HG03159 (cell line): ENCODE results near the gene LETM1.

Experiments used
- ATAC-seq: cut with Tn5 transposase; IDR thresholded peaks from one replicate; pipeline ENCODE4 v1.9.1; 2021; ENCODE audit warnings: mild to moderate bottlenecking, moderate library complexity; ENCODE audit not compliant: unreplicated experiment

The LETM1 gene

DNA sequence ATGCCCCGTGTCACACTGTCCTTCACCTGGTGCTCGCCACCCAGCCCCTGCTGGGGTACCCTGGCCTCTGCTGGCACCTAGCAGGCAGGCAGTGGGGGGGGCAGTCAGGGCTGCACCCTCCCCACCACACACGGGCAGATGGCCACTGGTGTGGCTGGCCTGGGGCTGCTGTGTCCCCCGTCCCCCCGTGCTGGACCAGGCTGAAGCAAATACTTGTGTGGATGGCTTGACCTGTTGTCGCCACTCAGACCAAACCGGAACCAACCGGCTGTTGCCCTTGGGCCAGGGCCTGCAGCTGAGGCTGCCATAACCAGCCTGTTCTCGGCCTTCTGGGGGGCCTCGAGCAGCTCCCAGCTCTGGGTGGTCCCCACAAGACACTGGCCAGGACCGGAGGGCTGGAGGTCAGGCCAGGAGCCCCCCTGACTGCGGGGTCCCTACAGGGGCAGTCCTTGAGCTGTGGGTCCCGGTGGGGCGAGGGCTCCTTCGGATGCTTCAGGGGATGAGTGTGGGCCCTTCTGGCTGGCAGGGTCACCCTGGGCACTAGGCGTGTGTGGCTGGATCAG is 58.6 kb downstream of the LETM1 start:
- no peak for ATAC-seq

DNA sequence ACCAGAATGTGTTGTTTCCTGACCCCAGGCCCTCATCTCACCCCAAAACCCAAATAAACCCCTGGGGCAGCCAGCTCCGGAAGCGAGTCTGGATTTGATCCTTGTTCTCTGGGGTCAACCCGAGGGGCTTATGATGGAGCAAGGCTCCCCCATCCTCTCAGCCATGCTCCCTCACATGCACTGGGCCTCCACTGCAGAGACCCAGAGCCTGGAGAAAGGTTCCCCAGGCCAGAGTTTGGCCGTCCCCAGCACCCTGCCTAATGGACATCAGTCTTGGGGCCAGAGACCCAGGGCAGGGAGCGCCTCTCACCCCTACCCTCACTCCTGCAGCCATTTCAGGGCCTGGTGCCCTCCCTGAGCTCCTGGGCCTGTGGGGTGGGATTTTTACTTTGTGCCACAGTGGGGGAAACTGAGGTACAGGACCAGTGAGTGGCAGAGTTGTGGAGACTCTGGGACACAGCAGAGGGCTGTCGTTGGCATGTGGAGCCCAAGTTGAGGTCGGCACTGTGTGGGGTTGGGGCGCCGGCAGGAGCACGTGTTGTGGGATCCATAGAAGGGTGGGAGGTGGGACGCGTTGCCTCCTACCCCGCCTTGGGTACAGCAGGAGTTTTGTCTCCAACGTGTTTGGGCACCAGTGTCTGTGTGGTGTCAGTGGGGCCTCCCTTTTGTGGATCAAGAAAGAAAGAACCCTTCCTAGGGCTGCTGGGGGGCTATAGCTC is 59.3 kb downstream of the LETM1 start:
- ATAC-seq, result no peak

DNA sequence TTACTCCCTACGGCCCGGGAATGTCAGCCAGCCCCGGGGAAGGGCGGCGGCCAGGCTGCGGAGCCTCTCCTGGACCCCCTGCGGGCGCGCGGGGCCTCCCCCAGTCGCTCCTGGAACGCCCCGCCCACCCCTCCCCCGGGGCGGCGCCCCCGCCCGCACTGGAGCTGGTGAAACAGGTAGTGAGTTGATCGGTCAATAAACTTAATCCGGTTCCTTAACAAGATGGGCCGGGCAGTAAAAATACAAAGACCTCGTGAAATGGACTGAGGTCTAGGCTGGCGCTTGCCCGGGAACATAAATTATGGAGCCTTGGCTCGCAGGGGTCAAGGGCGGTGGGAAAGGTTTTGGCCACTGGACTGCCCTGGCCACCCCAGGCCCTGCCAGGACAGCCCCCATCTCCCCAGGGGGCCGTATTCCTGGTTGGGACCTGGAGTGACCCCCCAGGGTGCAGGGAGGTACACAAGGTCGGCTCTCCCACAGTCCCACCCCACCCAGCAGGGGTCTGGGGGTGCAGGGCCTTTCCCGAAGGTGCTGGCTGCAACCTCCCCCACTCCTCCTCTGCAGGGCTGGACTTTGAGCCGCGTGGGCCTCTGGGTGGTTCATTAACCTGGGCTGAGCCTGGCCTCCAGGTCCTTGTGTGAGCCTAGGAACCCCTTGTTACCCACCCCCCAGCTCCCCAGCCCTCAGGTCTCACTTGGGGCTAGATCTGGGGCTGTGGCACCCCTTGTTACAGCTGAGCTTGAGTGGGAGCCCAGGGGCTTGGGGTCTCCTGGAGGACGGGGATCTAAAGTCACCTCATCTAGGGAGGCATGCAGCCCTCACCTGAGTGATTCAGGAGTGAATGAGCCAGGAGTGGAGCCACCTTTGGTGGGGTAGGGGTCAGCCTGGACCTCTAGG is 60.4 kb downstream of the LETM1 start:
- ATAC-seq, result no peak

DNA sequence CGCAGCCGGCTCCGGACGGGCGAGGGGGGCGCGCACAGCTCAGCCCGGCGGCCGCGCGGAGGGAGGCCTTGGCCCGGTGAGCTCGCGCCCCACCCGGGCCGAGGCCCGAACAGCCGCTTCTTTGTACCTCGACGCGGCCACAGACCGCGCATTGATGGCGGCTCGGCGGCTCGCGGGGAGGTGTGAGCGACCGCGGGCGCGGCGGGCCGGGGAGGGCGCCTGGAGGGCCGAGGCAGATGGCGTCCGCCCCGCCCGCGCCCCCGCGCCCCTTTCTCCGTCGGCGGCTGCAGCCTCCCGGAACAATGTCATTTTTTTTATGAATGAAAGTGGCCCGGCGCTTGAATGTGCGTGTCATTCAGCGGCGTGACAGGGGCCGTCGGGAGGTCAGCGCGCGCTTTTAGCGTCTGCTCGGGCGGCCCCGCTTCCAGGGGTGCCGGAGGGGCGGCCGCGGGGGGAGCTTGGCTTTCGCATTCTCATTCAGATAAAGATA is 61.1 kb downstream of the LETM1 start:
- ATAC-seq, result no peak

DNA sequence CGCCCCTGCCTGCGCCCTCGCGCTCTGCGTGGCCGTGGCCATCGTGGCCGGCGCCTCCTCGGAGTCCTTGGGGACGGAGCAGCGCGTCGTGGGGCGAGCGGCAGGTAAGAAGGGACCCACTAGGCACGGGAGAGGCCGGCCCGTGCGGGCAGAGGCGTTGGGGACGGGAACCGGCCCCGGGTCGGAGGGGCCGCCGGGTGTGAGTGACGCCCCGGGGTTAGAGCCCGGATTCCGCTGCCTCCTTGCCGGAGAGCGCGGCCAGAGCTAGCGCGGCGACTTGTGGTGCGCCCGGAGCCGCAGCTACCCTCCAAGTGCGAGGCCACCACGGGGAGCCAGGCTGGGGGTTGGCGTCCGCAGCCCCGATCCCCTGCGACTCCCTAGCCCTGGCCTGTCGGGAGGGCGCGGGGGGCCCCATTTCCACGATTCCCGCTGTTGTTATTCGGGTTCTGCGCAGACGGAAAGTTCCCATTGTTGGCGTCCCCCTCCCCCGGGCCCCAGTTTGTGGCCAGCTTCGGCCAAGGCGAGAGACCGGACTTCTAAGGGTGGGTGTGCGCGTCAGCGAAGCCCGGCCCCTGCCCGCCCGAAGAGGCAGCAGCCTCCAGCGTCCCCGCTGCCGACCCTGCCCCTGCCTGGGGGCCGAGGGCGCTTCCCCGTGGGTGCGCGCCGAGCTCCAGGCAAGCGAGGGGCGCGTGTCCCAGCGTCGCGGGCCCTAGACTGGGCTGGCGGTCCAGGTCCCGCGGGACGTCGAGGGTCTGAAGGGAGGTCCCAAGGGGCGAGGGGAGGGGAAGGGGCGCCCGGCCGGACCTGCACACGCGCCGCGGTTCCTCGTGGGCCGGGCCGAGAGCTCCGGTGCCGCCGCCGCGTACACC is 61.8 kb downstream of the LETM1 start:
- no peak for ATAC-seq

DNA sequence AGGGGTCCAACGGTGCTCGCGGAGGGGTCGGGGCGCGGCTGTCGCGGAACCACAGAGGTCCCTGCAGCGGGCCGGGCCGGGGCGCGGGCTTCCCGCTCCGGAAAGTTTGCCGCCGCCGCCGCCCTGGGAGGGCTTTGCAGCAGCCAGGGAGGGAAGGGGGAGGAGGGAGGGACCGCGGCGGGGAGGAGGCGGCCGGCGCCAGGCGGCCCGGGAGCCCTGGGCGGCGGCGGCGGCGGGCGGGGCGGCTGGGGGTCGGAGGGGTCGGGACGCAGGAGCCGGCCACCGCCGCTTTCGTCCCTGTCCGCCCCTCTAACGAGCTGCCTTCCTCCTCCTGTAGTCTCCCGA is 62.5 kb downstream of the LETM1 start:
- no peak for ATAC-seq

DNA sequence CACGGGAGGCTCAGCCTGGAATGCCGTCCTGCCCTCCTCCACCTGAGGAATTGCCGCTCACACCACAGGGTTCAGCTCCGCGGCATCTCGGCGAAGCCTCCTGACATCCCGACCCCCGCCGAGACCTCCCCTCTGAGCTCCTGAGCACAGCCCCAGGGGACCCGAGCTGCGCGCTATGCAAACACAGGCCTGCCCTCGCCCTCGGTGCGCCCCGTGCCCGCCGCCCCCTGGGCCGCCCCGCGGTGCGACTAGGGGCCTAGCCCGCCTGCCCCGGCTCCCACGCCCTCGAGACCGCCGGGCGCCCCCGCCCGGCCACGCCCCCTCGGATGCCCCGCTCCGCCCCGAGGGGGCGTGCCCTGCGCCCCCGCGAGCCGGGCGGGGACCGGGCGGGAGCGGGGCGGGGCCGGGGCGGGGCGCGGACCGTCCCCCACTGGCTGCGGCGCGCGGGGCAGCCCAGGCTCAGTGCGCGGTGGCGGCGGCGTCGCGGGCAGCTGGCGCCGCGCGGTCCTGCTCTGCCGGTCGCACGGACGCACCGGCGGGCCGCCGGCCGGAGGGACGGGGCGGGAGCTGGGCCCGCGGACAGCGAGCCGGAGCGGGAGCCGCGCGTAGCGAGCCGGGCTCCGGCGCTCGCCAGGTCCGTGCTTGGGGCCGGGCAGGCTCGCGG is 63.0 kb downstream of the LETM1 start, which contains the start of gene FGFR3:
Gene FGFR3 (plus strand): TSS at position 462 of the 664 bp plus-strand sequence. CDS start 642 bp downstream, outside the sequence.
- no peak for ATAC-seq

DNA sequence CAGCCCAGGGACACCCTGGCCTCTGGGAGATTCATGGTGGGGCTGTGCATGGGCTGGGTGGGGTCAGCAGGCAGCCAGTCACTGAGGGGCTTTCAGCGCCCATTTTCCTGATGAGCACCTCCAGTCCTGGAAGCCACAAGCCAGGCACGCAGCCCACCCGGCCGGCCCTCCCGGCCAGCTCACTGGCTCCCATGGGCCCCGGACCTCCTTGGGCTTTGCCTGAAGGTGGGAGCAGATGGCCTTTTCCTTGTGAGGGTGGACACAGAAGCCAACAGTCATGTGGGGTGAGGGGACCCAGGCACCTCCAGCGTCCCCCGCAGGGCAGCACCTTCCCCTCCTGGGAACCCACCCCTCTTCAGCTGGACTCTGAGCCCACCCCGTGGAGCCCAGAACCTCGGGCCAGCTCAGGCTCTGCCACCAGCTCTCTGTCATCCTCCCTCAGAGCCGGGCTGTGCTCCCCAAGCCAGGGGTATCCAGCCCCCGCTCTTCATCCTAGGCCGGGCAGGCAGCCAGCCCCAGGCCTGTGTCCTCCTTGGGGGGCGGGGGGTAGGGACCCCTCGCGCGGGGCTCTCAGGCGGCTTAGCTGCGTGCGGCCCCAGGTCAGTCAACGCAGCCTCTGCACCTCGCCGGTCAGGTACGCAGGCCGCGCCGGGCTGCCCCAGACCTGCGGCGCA is 63.7 kb downstream of the LETM1 start:
- no peak for ATAC-seq

DNA sequence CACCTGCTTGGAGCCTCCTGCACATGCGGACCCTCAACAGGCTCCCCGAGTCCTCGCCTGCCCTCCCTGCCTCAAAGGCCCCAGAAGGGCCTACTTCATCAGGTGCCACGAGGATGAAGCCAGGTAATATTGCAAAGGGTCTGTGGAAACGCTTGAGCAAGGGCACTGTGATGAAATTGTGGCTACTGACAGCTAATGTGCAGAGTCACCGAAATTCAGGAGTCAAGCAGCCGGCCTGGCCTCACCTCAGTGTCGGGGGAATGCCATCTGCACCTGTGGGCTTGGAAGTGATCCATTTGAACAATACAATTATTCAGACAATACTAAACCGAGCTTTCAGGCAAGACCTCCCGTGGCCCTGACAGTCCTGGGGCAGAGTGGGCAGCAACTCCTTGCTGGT is 66.0 kb downstream of the LETM1 start:
- no peak for ATAC-seq

DNA sequence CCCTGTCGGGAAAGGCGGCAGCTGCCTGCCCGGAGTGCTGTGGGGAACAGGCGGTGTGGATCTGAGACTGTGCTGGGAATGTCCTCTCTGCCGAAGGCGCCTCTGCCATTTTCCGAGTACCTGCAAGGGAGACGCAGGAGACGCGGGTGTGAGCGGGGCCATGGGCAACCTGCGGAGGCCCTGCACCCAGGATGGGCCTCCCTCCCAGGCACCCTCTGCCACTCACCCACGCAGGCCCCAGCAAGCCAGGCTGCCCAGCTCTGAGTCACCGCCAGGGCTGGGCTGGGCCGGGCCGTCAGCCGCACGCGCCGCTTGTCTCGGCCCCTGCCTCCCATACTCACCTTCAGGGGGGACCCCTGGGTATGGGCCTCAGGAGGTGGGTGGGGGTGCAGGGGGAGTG is 66.4 kb downstream of the LETM1 start:
- ATAC-seq, result no peak

DNA sequence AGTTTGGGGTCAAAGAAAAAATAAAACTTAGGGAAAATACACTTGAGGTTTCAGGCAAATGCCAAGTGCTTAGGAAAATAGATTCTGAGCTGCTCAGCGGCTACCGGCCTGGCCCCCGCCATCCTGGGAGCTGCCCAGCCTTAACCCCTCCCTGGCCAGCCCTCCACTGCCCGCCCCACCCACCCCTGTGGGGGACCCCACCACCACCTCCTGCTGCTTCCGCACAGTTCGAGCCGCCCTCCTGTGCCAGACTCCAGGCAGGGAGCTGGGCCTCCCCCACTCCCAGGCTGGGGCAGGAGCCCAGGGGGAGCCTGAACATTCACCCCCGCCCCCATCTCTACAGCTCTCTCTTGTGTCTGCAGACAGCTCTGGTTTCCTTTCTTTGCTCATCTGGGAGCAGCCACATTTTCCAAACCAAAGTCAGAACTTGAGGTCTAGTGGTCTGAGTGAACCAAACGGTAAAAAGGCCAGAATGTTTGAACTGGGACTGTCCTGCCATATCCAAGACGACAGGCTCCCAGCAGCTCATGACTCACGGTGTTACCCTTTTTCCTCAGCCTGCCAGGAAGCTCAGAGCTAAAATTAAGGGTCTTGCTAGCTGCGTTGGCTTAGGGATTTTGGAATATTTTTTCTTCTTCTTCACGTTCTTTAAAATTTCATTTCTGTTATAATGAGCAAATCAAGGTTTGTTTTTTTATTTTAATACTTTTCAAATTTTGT is 67.5 kb downstream of the LETM1 start:
- ATAC-seq, result no peak

DNA sequence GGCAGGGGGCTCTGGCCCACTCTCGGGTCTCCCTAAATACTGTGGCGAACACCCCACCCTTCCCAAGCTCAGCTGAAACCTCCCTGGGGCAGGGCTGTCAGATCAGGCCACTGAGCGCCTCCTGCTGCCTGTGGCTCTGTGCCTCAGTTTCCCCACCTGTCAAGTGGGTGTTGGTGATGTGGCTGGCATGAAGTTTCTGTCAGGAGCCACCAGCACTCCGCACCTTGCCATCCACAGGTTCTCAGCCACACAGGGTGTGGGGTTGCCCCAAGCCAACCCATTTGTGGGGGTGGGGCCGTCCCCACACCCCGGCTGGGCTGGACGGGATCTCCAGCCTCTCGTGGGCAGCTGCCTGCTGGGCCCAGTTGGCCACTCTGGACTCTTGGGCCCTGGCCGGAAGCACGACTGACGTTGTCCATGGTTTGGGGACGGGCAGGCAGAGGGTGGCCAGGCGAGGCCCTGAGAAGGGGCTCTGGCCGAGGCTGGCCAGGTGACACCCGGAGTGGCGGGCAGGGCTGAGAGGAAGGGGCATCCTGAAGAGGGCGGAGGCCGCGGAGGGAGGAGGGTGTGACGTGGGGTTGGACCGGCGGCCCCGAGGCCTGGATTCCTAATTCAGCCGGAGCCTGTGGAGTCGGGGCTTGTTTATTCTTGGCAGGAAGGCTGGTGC is 68.4 kb downstream of the LETM1 start:
- ATAC-seq, result no peak

DNA sequence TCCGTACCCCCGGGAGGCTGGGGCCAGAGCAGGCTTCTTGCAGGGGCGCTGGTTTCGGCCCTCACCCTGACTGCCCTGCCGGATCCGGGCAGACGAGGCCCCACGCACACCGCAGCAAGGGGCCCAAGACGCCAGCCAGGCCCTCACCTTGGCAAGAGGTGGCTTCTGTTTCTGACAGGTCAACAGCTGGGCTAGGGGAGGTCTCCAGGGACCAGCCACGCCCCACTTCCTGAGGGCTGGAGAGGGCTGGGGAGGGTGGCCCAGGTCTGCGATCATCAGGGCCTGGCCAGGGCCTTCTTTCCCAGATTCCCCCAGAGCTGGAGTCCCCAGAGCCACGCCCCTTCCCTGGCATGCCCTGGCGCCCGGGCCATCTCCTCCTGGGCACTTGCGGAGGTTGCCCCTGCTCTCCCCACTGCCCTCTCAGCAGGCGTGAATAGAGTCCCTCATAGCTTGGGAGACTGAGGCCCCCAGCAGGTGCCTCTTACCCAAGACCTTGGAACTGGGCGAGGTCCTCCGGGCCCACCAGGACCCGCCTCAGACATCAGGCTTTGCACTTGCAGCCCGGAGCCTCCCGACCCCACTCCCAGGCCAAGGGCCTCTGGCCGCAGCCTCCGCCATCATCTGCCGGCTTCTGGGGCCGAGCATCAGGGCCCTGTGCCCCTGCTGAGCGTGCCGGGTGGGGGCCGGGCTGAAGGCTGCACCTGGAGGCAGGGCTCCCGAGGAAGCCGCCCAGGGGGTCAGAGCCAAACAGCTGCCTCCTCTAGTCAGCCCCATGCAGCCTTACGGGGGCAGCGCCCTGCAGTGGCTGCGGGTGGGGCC is 69.2 kb downstream of the LETM1 start:
- ATAC-seq, result no peak

DNA sequence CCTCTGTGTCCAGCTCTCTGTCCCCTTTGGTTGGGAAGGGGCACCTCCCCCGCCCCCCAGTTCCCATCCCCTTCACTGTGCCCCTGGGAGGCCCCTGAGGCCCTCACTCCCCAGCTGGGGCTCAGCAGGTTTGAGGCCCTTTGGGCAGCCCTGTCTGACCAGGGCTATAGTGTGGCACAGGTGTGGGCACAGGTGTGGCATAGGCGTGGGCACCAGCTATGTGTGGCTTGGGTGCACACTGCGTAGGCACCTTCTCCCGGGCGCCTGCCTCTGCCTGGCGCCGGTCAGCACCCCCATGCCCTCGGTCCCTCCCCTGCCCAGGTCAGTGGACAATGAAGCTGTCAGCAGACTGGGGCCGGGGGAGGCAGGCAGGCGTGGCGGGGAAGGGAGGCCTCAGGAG is 70.4 kb downstream of the LETM1 start:
- no peak for ATAC-seq

DNA sequence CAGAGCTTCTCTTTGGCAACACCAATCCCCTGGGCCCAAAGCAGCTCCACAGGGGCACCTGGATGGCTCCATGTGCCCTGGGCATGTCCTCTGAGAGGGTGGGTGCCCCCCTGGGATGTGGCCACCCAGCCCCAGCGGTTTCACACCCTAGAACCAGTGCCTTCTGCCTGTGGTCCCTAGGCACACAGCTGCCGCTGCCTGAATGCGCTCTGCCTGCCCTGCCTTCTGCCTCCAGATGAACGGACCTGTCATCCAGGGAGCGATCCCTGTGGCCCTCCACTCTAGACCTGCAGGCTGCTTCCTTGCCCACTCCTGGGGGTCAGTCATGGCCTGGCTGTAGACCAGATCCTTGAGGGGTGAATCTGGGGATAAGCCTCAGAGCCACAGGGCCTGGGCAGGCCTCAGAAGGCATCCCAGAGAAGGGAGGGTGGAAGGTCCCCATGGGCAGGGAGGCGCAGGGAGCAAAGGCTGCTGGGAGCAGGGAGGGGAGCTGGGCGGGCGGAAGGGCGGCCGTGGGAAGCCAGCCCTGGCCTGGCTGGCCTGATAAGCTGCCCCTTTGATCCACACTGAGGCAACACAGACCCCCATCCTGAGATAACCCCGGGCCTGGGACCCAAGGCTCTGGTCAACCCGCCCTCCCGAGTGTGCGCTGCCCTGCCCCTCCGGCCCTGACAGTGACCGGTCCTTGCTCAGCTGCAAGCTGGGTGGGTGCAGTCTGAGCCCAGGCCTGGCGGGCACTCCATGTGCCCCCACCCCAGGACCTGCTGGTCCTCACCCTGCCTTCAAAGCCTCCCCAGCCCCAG is 71.0 kb downstream of the LETM1 start:
- ATAC-seq, result no peak

DNA sequence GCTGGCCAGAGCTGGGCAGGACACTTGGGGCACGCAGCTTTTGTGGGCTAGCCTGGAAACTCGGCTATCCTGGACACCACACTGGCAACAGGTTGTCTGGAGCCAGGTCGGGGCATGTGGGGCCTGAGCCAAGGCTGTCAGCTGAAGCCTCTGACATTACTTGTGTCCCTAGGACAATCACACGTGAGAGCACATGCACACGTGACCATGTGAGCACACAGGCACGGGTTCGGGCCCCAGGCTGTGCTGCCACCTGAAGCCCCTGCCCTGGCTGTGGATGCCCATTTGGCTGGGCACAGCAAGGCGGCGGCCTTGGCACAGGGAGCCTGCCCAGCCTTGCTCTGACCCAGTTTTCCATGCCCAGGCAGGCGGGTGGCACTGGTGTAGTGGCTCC is 71.6 kb downstream of the LETM1 start:
- ATAC-seq, result no peak

DNA sequence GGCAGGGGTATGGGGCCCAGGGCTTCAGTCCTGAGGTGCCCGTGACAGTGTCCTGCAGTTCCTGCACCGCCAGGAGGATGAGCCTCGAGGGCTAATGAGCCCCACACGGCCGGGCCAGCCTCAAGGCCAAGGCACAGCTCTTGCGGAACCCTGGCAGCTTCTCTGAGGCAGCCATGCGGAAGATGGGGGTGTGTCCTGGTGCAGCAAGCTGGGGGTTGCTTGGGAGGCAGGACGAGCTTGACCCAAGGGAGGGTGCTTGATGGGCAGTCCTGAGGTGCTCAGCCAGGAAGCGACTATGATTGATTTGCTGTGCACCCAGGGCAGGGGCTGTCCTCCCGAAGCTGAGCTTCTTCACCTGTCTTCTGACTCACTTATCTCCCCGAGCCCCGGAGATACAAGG is 72.0 kb downstream of the LETM1 start:
- no peak for ATAC-seq
